Fibroblast of the aortic adventitia (primary cell): Measurements from ENCODE around the gene TUBGCP3. TPM values are rescaled to one million over a fixed set of nuclear protein-coding genes. Genes with fewer than 3 reads are reported as not detected.

ENCODE experiments used
- DNase-seq: peaks from one replicate; pipeline ENCODE4 v3.0.0-alpha.2; 2010; ENCODE audit warnings: low read depth
- H3K4me3 ChIP-seq: 2 replicates; pipeline ENCODE4 v1.5.1; 2011; ENCODE audit warnings: low read depth, mild to moderate bottlenecking, control low read depth, low read length, moderate library complexity
- CTCF ChIP-seq: IDR thresholded peaks from 2 replicates; pipeline ENCODE4 v1.5.1; 2011; ENCODE audit warnings: mild to moderate bottlenecking, low read length, control low read depth, inconsistent platforms; ENCODE audit not compliant: insufficient read depth
- total RNA-seq: library from RNA; depleted of rRNA; stranded (reverse); fragments of >200 nt; gene quantifications from 2 replicates; pipeline ENCODE4 v1.2.3, GENCODE V29; 2012; ENCODE audit warnings: low replicate concordance

The TUBGCP3 gene
- total RNA-seq, 1 donor, result 26.8 TPM

GRCh38 chr13:112455476-112456059 lies 132.4 kb downstream of the TUBGCP3 start:
- TF ChIP-seq CTCF, result no peak
- no peak for DNase-seq

DNA sequence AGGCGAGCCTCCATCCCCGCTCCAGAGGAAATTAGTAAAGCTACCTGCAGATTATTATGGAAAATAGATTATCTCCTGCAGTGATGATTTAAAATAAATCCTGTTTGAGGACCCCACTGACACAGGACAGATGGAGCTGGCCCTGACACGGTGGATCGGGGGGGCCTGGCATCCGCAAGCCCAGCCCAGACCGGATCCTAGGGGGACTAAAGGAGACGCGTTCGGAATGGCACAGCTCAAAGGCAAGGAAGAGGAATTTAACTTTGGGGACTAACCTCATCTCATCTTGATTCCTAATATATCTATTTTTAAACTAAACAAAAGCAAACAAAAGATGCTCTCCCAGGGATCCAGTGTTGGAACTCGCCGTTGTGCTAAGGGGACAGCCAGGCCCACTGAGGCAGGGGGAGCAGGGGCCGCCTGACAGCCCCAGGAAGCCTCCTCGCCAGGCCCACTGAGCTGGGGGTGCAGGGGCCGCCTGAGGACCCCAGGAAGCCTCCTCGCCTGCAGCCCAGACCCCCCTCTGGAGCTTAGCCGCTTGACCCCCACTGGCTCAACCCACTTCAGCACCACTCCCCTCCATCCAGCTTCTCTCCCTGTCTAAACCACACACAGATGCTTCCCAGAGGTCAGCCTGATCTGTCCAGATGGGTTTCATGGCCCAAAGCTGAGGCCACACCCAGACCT lies 133.2 kb downstream of the TUBGCP3 start:
- H3K4me3 ChIP-seq, result no peak overlapping the region
- no peak for DNase-seq
- TF ChIP-seq CTCF, result no peak

More at GRCh38 chr13:112455476-112456059, 132.4 kb downstream of the TUBGCP3 start:
- no peak overlapping the region for H3K4me3 ChIP-seq

DNA sequence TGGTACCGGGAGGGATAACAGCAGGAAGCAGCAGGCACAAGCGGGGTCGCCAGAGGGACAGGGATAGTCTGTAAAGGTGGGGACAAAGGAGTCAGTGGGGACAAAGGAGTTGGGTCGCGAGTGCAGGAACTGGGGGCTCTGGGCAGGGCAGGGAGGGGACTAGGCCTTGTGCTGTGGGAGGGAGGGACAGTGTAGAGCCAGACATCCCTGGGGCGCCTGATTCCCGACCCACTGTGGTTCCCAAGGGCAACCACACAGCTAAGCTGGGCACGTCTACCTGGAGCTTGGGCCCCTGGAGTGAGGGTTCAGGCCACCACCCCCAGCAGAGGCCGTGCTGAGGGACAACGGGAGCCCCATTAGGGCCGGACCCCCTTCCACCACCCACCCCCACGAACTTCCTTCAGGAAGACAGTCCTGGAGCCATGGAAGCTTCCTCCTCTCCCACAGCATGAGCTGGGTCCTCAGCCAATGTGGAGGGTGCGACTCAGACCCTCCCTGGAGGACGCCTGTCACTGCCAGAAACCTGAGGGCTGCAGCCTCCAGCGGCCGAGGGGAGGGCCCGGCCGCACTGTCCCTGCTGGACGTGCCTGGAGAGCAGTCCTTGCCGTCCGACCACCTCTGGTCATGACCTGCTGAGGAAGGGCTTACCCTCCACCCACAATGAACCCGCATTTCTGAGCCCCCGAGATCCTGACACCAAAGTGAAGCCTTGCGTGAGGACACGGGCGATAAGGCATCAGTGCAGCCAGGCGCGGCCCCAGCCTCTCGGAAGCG lies 133.9 kb downstream of the TUBGCP3 start:
- H3K4me3 ChIP-seq, result no peak overlapping the region
- DNase-seq, result no peak
- no peak for TF ChIP-seq CTCF

DNA sequence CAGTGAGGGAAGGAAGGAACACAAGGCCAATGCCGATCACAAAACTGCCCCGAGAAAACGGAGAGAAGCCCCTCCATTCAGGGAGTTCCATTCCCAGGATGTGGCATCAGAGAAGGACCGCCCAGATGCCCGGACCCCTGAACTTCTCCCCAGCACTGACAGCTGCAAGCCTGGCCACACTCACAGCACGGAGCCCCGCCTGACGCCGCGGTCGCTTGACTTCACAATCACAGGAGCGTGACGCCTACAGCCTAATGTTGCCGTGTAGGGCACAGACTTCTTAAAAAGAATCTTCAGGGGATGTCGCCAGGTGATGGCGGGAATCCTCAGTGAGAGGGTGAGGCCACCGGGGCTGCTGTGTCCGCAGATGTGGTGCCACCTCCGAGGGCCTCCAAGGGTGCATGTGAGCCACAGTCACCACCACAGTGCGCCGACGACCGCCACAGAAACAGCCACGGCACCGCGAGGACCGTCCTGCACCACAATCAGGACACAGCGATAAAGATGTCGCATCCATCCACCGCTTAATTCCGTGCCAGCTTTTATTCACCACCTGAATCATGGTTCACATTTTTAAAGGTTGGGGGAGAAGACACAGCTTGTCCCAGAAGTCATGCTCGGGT lies 134.6 kb downstream of the TUBGCP3 start:
- no peak overlapping the region for H3K4me3 ChIP-seq
- DNase-seq, result no peak
- TF ChIP-seq CTCF, result no peak

GRCh38 chr13:112452380-112453206 lies 135.4 kb downstream of the TUBGCP3 start:
- TF ChIP-seq CTCF, result no peak
- no peak overlapping the region for H3K4me3 ChIP-seq
- DNase-seq, result no peak
